ENCODE measurements around the gene KIF21A. TPM values are rescaled to one million over a fixed set of nuclear protein-coding genes. Genes with fewer than 3 reads are reported as not detected.

KIF21A gene
- total RNA-seq, 4 donors from 2014 or later: 28.4 to 36.4 (median 33.1) TPM

- Histone ChIP-seq H3K9me3 (no peaks in the 10 kb centered on the region), H3K4me1 (peaks cover 14 to 15% of the 10 kb centered on the region in 2 donors), H3K27ac (peak overlapping the region in 2 of 4 donors; percentile 9 to 23), H3K4me3 (no peak overlapping the region), H3K27me3 (no peaks in the 10 kb centered on the region), H3K36me3 (no peaks in the 10 kb centered on the region)
- peak in 1 of 2 donors; percentile 34 for ATAC-seq
- TF ChIP-seq POLR2A (IDR thresholded peaks at IDR 0.05) (no peak), CTCF (IDR thresholded peaks at IDR 0.05 in 4 of 5, conservative IDR thresholded peaks at IDR 0.05 in 1 of 5) (no peak)
- intact Hi-C loops (cut with DNase I; ENCODE audit: low total_unique reads): no loop called here
- in situ Hi-C loops (cut with MboI; ENCODE audit: low sequenced_read_pairs in 4 of 4): no loop called here
- no peak for DNase-seq
Observed at GRCh38 chr12:39431797-39432196, 11.1 kb downstream of the KIF21A start.

- in situ Hi-C loops (cut with MboI; ENCODE audit: low sequenced_read_pairs in 4 of 4) (no loop called here), intact Hi-C loops (cut with DNase I; ENCODE audit: low total_unique reads) (no loop called here)
- Histone ChIP-seq H3K36me3 (no peaks in the 10 kb centered on the region), H3K27ac (peak overlapping the region in 1 of 4 donors; percentile 23), H3K27me3 (no peaks in the 10 kb centered on the region), H3K9me3 (no peaks in the 10 kb centered on the region), H3K4me1 (peaks cover 11% of the 10 kb centered on the region in 2 donors), H3K4me3 (no peak overlapping the region)
- no peak for ATAC-seq
- TF ChIP-seq CTCF (IDR thresholded peaks at IDR 0.05 in 4 of 5, conservative IDR thresholded peaks at IDR 0.05 in 1 of 5) (no peak), POLR2A (IDR thresholded peaks at IDR 0.05) (no peak)
- DNase-seq: no peak
Observed at GRCh38 chr12:39431002-39431796, 11.7 kb downstream of the KIF21A start.

GRCh38 chr12:39429809-39430208, 13.1 kb downstream of the KIF21A start:
- Histone ChIP-seq H3K9me3 (no peaks in the 10 kb centered on the region), H3K27ac (no peak overlapping the region), H3K4me3 (no peak overlapping the region), H3K36me3 (no peaks in the 10 kb centered on the region), H3K27me3 (no peaks in the 10 kb centered on the region), H3K4me1 (peaks cover 11% of the 10 kb centered on the region in 2 donors)
- no peak for TF ChIP-seq CTCF (IDR thresholded peaks at IDR 0.05 in 4 of 5, conservative IDR thresholded peaks at IDR 0.05 in 1 of 5)
- TF ChIP-seq POLR2A (IDR thresholded peaks at IDR 0.05): no peak
- no peak for ATAC-seq
- intact Hi-C loops (cut with DNase I; ENCODE audit: low total_unique reads) (no loop called here), in situ Hi-C loops (cut with MboI; ENCODE audit: low sequenced_read_pairs in 4 of 4) (no loop called here)
- no peak for DNase-seq

- Histone ChIP-seq H3K27me3 (no peaks in the 10 kb centered on the region), H3K4me3 (no peak overlapping the region), H3K4me1 (peaks cover 11 to 14% of the 10 kb centered on the region in 2 donors), H3K36me3 (no peaks in the 10 kb centered on the region), H3K9me3 (no peaks in the 10 kb centered on the region), H3K27ac (no peak overlapping the region)
- intact Hi-C loops (cut with DNase I; ENCODE audit: low total_unique reads): no loop called here
- ATAC-seq: no peak
- TF ChIP-seq POLR2A (IDR thresholded peaks at IDR 0.05): no peak
- TF ChIP-seq CTCF (IDR thresholded peaks at IDR 0.05 in 4 of 5, conservative IDR thresholded peaks at IDR 0.05 in 1 of 5): no peak
- in situ Hi-C loops (cut with MboI; ENCODE audit: low sequenced_read_pairs in 4 of 4): no loop called here
- DNase-seq: no peak
Observed at GRCh38 chr12:39427360-39427808, 15.5 kb downstream of the KIF21A start.
